Amniotic epithelial cell (primary cell): ENCODE data around the gene DUSP2.

ENCODE experiments used
- DNase-seq: peaks from one replicate; pipeline ENCODE4 v3.0.0-alpha.2; 2010; ENCODE audit warnings: low read depth

DUSP2 gene

GRCh38 chr2:96113951-96114350 lies 31.3 kb downstream of the DUSP2 start:
- DNase-seq, result no peak

- DNase-seq, result no peak
Observed at GRCh38 chr2:96113367-96113677, 31.9 kb downstream of the DUSP2 start.

DNA sequence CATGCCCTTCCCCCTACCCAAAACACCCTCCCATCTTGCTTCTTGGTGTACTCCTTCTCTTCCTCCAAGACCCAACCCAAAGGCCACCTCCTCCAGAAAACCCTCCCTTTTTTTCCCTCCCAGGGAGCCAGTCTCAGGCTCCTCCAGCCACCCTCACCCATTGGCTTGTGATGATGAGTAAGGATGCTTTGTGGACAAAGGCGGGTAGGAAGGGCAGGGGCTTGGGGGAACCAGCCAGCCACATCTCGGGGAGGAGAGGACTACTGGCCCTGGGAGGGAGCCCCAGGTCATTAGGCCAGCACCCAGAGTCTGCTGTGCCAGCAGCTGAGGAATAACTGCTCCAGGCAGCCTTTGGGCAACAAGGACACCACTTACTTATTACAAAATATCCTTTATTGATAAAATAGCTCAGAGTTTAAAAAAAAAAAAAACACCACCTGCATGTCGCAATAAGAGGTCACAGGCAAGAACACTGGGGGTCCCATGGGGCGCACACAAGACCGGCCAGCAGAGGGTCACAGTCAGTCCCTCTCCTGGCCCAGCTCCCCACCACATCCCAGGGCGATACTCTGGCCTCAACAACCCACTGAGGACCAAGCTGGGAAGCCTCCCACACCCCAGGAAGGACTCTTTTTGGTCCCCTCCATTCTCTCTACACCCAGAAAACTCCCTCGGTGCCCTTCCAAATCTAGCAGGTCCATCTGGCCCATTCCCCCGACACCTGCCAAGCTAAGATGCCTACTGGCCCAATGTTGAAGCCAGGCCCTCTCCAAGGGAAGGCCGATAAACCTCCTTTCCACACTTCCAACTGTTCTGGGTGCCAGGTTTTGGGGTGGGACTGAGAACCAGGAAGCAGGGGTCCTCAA lies 32.5 kb downstream of the DUSP2 start:
- DNase-seq, result no peak

- DNase-seq, result no peak
Observed at GRCh38 chr2:96111823-96112500, 33.3 kb downstream of the DUSP2 start.

GRCh38 chr2:96111257-96111640 lies 34.0 kb downstream of the DUSP2 start:
- no peak for DNase-seq

DNA sequence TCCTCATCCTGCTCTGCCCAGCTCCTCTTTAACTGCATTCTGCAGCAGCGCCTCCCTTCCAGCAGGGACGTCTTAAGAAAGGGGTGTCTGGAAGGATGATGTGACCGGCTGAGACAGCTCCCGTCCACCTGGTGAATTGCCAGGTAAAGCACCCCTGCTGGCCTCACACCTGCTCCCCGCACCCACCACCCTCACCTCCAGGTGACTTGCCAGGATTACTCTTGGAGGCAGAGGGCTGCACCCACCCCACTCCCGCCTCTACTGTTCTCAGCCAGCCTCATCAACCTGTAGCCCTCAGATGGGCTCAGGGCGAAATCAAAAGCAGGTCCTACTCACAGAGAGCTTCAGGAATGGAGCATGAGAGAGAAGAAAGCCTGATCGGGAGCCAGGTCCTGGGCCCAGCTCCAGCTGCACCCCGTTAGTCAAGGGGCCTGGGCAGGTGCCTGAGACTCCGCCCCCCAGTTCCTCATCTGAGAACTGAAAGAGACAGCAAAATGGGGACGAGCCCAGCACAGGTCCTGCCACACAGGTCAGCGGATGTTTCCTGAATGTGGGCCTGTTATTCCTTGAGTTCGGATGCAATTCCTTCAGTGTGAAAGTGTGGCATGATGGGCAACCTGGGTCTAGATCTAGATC lies 34.5 kb downstream of the DUSP2 start:
- no peak for DNase-seq

DNA sequence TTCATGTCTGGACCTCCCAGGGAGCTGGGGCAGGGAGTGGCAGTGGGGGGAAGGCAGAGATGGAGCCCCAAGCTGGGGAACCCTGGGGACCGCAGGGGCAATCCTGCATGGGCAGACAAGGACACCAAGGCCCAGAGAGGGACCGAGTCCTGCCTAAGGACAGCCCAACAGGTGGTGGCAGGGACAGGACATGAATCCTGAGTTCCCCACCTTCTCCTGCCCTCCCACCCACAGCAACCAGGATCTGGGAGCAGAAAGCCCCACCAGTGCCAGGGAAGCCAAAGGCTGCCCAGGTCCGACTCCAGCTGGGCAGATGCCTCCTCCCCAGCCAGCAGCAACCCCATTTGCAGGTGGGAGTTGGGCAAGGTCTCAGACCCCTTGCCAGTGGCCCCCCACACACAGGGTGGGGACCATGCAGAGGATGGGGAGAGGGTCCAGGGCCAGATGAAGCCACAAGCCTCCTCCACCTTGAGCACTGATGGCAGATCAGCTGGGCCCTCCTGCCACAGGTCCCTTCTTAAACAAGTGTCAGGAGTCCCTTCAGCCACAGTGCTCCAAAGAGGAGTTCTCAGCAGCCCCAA lies 35.2 kb downstream of the DUSP2 start:
- no peak for DNase-seq

DNA sequence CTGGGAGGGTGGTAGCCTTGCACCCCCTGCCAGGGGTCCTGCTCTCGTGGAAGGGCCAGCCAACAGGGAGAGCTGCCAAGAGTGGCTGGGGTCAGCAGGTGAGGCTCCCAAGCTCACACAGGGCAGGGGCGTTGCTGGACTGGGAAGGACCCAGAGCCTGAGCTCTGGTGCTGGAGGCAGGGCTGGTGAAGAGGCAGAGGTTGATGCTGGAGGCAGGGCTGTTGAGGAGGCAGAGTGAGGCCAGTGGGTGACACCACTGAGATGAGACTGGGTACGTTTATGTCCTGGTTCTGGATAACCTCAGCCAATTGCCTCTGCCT lies 35.9 kb downstream of the DUSP2 start:
- no peak for DNase-seq

DNA sequence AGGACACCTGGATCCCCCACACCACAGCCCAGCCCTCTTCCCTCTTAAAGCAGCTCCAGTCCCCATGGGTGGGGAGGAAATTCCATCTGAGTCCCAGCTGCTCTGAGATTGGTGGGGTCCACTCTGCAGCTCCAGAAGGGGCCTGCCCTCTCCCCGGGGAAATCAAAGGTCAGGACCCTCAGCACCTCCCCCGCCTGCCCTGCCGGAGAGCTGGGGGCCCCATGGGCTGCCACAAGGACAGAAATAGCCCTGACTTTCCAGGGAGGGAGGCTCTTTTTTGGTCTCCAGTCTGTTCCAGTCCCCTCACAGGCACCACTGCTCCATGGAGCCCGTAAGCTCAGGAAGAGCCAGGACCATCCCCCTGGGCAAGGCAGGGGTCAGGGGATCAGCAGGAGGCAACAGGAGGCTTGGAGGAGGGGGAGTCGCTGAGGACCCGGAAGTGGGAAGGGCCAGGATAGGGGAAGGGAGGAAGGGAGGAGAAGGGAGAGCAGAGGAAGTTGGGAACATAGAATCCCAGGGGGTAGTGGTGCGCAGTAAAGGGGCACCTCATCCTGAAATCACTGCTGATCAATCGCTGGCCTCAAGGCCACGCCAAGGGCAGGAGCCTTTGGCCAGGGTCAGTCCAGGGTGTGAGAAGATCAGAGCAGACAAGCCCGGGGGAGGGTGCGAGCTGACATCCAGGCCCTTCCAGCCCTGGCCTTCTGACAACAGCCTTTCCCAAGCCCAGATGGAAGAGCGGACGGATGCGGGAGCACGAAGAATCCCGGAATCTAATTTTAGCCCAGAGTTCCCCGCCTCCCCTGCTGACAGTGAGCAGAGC lies 36.5 kb downstream of the DUSP2 start:
- DNase-seq, result no peak

GRCh38 chr2:96108151-96108540 lies 37.1 kb downstream of the DUSP2 start:
- DNase-seq, result no peak

DNA sequence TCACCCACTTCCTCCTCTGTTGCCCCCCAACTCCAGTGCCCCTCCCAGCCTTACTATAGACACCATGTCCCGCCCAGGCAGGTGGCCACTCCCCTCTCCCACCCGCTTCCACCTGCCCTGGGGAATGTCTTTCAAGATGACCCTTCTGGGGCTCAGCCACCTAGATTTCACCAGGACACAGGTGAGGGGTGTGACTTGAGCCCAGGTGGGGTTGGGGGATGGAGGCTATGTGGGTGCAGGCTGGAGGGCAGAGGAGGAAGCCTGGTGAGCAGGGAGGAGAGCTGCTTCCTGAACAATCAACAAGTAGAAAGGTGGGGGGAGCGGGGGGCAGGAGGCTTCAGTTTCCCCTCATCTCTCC lies 37.6 kb downstream of the DUSP2 start:
- DNase-seq, result no peak

- DNase-seq, result no peak
Observed at GRCh38 chr2:96106991-96107707, 38.1 kb downstream of the DUSP2 start.

DNA sequence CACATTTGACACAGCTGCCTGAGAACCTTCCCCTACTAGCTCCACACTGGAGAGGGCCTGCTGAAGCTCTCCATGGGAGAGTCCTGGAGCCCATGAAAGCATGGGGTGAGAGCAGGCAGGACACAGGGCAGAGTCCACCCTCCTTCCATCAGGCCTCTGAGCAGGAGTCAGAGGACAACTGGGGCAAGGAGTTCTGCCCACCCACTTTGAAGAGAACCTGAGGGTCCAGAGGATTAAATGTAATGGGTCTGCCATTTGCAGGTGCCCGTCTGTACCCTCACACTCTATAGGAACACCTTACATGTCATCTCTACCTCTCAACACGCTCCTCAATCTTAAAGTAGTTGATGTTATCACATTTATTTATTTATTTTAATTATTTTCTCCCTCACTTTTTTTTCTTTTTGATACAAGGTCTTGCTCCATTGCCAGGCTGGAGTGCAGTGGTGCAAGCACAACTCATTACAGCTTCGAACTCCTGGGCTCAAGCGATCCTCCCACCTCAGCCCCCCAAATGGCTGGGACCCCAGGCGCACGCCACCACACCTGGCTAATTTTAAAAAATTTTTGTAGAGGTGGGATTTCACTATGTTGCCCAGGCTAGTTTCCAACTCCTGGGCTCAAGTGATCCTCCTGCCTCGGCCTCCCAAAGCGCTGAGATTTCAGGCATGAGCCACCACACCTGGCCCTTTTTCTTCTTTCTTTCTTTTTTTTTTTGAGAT lies 39.1 kb downstream of the DUSP2 start:
- no peak for DNase-seq

DNA sequence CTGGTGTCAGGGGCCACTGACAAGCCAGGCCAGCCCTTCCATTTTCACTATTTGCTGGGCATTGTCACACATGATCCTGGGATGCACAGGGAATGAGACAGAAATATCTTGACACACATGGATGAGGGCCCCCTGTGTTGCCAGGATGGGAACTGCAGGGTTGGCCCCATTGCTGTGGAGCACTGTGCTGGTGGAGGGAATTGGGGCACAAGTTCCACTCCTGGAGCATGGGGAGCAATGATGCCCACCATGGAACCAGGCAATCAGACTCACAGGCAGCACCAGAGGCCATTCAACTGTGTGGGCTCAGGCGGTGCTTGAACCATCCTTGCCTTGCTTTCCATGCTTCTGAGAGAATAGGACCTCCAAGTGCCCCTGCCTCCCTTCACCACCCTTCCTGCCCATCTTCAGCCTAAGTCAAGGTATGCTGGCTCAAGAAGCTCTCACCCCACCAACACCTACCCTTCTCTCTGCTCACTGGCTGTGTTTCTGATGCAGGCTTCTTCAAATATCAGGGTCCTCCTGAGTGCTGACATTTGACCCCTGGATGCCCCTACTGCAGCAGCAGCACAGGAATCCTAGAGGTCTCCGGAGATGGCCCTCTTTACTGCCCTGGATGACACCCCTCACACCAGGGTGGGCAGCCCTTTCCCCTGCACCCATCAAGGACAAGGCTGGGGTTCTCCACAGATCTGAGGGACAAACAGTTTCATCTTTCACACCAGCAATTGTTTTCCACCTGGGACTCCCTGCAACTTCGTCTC lies 39.9 kb downstream of the DUSP2 start:
- no peak for DNase-seq

DNA sequence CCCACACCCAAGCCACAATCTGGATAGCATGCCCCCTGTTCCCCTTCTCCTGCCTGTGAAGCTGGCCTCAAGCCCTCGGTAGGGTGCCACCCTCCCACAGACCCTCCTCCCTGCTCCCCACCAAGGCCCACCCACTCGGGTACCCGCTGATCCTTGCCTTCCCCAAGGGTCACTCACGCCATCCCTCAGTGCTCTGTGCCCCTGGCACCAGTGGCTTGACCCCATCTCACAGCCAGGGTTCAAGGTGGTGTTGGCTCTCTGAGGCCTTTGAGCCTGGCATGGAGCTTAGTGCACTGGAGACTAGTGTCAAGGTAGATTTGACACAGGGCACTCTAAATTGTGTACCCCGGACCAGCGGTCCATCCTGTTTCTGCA lies 40.8 kb downstream of the DUSP2 start:
- no peak for DNase-seq

GRCh38 chr2:96103761-96104486 lies 41.3 kb downstream of the DUSP2 start:
- DNase-seq, result no peak

GRCh38 chr2:96103187-96103601 lies 42.0 kb downstream of the DUSP2 start:
- DNase-seq, result no peak

- DNase-seq, result no peak
Observed at GRCh38 chr2:96102596-96103186, 42.5 kb downstream of the DUSP2 start.

DNA sequence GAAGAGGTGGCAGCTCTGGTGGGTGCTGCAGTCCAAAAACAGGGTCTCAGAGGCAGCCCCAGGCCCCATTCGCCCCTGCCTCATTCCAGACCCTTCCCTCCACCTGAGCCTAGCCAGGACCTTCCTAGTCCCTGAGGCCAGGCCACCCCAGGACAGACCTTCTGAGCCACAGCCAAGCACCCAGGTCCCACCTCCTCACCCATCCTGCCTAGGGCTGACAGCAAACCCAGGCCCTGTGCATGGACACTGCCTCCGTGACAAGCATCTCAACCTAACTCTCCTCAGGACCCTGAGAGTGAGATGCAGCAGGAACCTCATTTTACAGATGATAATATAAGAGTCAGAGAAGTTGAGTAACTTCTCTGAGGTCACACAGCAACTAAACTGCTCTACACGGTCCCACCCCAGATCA lies 44.3 kb downstream of the DUSP2 start:
- no peak for DNase-seq
